Right kidney (tissue), 9 donors: ENCODE measurements around the gene ARHGEF4.
A peak's percentile ranks its signal among the peaks of the same experiment; 100 is the strongest.

ENCODE experiments used
- DNase-seq: peaks from one replicate; pipeline ENCODE4 v3.0.0-alpha.2; 2016
- long read RNA-seq, 8 donors: transcript quantifications; one replicate each; lab custom pipeline, GENCODE V29; 2026

The ARHGEF4 gene, protein sequence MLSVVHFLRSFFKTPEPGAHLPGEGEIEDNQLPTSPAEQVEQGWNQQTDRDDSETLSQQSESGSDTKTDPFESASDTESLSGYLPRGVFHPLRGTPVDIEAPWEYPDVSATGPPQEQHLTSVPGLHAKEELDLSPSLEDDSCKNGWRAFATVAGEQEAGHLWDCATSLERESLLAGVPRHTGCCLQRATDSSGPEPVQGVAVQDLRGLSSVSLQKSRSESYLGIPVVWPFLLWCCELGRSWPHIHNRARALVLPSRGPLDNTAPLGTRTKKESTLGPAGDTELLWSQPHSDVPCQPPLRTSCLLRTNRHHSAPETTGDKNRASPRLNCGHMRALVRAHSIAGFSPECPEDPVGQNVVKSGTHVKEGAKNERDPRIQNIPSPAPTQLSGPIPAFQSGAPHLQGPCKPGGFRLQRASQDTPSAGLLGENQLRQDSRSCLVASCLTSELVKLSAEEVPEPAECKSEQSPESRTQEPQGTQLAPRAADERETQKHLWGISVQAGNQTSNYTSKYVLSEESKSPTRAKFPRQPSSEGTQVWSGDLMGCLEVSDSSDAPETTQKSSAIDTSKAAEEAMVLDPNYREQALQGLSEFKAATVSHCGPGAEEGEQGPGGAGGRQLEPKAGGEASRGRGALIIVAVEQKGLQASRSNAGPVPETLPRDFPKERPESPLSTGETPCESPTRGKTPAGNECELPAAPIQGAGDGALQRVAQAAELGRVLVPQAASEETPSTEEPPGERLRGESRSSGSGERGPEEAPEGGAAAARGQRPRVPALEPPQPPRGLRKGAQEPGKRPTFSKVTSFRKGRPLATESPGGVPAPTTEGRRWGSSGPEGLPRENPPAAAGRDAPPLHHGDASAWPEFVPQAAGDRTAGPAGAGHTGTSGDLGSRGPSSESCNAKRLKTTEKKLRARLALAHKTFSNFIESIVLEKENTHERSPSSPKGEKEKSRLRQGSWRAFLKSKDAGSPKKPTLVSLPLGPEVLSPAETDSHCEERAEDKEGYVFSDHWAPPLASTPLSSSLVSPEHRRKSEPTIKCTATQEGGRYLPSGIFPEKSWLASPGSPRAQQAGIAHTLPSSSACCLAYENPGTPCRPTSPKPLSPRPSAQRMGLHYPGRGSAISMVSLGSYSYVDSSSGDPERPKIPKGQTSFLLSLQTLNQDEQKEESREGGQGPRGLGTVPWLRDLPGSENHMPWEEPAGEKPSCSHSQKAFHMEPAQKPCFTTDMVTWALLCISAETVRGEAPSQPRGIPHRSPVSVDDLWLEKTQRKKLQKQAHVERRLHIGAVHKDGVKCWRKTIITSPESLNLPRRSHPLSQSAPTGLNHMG (N-terminal part only)
- long read RNA-seq, donor 1, partial matches to known transcripts: 0 of 1 reads
- long read RNA-seq, donor 1, other reads (novel, unspliced or antisense): 0 of 1 reads
- long read RNA-seq, donor 2: 0 reads
- long read RNA-seq, donor 3: 0 reads
- long read RNA-seq, donor 4: 0 reads
- long read RNA-seq, donor 5: 0 reads
- long read RNA-seq, donor 6, partial matches to known transcripts: 0 of 2 reads
- long read RNA-seq, donor 6, other reads (novel, unspliced or antisense): 0 of 2 reads
- long read RNA-seq, donor 7, partial matches to known transcripts: 58 of 104 reads
- long read RNA-seq, donor 7, other reads (novel, unspliced or antisense): 43 of 104 reads
- long read RNA-seq, donor 8, partial matches to known transcripts: 0 of 1 reads
- long read RNA-seq, donor 8, other reads (novel, unspliced or antisense): 0 of 1 reads

DNA sequence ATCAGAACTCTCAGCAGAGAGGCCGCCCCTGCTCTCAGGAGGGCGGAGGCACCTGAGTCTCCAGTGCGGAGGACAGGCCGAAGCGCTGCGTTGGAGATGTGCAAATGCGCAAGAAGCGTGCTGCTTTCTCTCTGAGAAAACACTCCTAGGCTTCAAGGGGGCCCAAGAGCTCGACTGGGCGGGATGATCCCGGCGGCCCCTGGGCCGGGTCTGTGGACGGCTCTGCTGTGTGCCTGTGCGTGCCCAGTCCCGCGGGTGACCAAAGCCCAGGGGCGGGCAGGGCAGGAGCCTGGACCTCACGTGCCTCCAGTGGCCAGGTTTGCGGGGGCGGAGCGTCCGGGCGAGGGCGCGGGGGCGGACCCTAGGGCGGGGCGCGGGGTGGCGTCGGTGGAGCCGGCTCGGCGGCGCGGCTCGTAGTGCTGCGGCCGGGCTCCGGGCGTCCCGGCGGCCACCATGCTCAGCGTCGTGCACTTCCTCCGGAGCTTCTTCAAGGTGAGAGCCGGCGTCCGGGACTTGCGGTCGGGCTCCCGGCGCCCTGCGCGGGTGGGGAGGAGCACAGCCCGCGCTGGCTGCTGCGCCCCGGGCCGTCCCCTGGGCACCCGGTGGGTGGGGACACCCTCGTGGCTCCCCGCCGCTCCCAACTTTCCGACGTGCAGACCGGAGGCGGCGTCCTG, at the start of gene ARHGEF4:
Gene ARHGEF4 (plus strand): TSS at position 414 of the 674 bp plus-strand sequence. CDS start 40 bp downstream, at position 454.
- peak; percentile 60 for DNase-seq

DNA sequence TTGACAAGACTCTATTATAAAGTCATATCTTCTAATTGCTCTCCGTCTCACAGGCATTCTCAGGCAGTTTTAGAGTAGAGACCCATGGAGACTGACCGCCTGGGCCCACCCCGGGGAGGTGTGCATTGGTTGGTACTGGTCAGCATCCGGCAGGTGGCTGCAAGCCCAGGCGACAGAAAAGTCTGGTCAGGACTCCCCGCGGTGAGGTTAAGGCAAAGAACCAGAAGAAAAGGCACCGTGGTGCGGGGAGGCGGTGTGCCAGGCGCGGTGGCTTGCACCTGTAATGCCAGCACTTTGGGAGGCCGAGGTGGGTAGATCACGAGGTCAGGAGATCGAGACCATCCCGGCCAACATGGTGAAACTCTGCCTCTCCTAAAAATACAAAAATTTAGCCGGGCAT, 48.9 kb upstream of the ARHGEF4 start:
- DNase-seq: no peak

DNA sequence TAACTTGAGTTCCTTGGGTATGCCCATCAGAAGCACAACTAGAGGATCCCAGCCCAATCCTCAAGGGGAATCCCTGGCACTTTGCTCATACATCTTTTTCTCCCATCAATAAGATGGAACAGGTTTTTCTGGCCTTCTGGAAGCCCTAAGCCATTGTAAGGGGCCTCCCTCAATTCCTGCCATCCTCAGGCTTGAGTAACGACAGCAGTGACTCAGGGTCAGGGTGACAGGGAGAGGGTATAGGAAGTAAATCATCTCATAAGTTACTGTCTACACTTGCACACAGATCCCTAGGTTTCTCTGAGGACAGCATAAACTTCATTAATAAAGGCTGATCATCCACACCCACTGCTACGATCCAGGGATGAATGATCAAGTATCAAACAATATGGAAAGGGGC, 46.4 kb upstream of the ARHGEF4 start:
- DNase-seq: no peak

DNA sequence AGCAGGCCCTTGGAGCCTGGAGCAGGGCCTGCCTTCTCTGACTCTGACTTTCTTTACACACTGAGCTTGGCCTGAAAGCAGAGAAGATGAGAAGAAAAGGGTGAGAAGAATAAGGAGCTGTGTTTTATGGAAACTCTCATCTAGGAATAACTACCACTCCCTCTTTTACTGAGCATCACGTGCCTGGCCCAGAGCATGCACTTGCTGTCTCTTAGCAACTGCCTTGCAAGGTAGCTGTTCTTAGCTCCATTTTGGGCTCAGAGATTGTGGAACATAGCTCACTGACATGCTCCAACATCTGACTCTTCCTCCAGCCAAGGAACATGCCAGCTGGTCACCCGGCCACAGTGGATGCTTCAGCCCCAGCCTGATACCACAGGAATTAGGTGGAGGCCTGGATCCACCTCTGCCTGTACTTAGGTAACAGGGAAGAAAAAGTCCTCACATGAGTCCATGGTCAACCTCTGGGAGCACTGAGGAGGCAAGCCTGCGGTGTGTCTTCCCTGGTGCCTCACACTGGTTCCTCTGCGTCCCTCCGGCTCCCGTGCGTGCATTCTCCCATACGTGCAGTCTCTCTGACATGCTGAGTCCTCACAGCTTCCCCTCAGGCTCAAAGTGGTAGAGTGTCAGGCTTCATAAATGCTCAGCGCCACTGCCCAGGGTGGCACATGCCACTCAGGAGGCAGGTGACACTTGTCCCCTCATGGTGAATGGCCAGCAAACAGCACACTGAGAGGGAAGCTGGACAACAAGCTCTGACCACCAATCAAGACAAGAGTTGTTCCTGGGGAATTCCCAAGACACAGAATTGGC, 45.7 kb upstream of the ARHGEF4 start:
- no peak for DNase-seq

DNA sequence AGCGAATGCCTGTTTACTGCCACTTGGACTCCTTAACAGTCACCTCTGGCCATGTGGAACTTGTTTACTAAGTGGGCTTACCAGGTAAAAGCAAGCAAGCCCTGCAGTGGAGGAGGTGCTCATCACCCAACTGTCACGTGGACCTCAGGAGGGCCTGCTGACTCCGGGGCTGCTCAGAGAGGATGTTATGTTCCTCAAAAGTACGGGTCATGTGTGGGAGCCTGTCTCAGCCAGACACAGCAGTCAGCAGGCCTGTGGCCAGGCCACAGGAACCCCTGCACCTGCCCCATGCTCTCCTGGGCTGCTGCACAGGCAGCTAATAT, 45.1 kb upstream of the ARHGEF4 start:
- no peak for DNase-seq

DNA sequence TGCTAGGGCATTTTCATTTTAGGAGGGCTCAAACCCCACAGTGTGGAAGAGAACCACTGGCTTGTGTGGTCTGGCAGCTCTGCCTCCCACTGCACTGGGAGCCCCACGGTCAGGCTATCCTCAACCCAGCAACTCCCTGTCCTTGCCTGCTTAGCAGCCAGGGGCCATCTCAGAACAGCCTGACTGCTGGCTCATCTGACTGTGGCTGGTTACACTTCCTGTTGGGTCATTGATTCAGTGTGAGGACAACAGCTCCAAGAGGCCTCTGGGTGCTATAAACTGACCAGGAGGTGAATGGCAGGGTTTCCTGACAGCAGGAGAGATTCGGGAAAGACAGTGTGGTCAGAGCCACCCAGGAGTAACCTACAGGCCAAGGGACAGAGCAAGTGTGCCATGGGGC, 41.3 kb upstream of the ARHGEF4 start:
- DNase-seq: no peak

DNA sequence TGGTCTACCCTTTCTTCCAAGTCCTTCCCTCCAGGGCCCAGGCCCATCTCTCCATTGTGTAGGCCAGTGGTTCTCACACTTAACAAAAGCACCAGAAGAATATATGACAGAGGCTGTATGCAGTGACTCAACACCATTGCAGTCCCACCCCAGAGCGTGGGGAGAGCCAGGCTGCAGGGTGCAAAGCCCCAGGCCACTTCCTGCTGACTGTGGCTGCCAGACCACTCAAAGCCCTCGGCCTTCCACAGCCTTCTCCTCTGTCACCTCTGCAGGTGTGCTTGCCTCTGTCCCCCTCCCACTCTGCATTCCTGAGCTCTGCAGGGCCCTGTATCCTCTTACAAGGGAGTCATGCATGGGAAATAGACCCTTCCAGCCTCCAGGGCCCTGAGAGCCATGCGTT, 40.4 kb upstream of the ARHGEF4 start:
- DNase-seq: peak; percentile 45

DNA sequence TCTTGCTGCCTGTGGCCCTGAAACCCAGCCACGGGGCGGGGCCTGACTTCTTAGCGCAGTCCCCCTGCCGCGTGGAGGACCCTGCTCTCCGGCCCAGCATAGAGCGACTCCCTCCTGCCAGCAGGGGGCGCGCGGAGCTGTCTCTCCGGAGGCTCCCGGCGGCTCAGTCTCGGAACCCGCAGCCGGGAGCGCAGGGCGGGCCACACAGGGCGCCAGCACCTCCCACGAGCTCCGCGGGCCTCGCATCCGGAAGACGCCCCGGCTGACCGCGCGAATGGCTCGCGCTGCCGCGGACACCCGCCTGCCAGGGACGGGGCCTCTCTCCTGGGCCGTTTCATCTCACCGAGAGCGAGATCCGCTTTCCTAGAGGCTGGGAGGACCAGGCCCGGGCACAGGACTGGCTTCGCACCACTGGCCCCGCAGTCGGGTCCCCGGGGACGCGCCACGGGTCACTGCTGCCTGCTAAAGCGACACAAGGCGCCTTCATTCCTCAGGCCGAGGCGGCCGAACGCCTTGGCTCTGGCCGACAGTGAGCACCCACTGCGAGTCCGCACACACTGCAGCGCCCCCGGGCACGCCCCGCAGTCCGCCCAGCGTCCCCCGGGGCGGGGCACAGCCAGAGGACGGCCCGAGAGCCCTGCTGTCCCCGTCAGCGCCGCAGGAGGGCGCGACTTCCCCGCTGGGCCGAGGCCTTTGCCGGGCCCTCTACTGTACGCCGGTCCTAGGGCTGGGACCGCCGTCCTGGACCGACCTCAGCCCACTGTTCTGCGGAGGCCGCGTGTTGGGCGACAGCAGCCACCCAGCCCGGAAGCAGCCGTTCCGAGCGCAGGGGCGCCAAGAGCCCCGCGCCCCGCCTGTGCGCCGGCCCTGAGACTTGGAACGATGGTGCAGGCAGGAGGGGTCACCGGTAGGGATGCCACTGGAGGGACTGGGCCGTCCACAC, 39.0 kb upstream of the ARHGEF4 start:
- peak; percentile 99 for DNase-seq

DNA sequence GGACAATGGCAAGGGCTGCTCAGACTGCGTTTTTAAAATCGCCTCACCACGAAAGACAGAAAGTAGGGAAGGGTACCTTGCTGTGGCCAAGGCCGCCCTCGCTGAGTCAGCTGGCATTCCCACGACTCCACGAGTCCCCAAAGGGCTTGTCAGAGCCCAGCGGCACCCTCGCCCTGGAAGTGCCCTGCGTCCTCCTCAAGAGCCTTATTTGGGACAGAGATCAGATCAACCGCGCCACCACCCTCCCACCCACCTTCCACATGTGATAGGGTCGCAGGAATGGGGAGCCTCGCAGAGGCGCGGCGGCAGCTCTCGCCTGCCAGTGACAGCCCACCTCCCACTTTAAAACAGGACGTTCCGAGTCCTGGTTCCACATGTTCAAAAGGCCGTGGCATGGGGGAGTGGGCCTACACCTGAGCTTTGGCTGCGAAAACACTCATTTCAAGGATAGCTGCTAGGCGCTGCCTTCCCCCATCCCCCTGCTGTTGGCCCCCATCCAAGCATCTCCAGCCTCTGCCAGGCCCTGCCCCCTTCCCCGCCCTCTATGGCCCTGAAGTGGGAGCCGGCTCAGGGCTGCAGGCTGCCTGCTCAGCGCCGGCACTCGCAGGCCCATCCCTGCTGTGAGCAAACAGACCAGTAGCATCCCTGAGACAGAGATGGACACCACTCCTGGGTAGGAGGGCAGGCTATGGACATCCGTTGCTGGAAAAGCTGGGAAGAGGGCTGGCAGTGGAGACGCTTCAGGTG, 38.1 kb upstream of the ARHGEF4 start:
- no peak for DNase-seq

DNA sequence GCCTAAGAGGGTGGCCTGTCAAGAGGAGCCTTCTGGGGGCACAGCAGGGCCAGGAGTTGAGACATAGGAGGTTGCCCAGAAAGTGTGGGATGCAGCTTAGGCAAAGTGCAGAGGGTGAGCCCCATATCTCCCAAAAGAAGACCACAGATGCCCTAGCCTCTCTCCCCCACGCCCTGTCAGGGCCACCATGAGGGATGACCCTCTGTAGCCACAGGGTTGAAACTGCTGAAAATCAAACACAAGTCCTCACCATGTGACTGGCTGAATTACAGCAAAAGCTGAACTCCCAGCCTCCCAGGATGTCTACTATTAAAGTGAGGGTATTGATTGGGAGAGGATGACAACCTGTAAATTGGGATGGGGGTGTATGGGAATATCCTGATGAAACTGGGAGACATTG, 37.4 kb upstream of the ARHGEF4 start:
- DNase-seq: no peak

DNA sequence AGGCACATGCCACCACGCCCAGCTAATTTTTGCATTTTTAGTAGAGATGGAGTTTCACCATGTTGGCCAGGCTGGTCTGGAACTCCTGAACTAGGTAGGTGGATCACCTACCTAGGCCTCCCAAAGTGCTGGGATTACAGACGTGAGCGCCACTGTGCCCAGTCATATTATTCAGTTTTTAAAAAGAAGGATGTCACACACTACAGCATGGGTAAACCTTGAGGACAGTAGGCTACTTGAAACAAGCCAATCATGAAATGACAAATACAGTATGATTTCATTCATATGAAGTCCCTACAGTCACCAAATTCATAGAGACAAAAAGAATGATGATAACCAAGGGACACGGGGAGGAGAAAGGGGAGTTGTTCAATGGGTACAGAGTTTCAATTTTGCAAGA, 31.1 kb upstream of the ARHGEF4 start:
- DNase-seq: no peak

DNA sequence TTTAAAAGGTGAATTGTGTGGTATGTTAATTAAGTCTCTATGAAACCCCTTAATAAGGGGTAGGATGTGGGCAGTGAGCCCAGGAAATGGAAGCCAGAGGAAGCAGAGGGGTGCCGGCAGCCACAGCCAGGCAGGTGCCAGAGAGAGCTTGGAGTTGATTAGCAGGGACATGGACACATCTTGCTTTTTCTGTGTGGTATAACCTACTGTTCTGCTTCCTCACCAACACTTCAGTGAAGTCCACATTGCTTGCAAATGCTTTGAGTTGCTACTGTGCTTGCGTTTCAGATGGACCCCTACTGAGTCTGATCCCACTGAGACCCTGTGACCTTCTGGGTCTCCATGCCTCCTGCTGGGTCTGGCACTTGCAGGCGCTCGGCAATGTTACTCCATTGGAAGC, 30.3 kb upstream of the ARHGEF4 start:
- DNase-seq: no peak

DNA sequence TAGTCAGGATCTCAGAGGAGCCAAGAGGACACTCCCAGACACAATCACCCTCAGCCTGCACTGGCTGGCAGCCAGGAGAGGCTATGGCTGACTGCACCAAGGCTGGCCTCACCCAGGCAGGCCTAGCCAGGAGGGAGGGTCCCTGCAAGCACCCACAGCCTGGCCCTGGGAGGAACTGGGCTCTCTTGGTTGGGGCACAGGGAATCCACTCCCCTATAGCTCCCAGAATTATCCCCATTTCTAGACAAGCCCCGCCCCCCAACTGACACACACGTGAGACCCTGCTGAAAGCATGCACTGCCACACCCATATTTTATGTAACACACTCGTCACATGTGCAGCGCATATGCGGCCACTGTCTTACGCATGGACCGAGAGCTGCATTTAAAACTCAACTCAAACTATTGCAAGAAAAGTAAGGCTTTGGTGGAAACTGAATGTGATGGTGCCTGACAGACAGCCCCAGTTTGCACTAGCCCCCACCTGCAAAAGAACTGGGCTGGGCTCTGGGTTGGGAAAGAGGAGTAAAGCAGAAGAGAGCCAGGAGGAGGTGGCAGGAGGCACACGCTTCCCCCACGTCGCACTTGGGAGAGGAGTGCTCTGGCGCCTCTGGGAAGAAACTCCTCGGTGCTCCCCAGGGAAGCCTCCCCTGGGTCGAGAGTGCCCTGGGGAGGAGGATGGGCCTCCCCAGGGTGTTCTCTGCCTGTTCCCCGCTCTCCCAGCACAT, 28.9 kb upstream of the ARHGEF4 start:
- no peak for DNase-seq

DNA sequence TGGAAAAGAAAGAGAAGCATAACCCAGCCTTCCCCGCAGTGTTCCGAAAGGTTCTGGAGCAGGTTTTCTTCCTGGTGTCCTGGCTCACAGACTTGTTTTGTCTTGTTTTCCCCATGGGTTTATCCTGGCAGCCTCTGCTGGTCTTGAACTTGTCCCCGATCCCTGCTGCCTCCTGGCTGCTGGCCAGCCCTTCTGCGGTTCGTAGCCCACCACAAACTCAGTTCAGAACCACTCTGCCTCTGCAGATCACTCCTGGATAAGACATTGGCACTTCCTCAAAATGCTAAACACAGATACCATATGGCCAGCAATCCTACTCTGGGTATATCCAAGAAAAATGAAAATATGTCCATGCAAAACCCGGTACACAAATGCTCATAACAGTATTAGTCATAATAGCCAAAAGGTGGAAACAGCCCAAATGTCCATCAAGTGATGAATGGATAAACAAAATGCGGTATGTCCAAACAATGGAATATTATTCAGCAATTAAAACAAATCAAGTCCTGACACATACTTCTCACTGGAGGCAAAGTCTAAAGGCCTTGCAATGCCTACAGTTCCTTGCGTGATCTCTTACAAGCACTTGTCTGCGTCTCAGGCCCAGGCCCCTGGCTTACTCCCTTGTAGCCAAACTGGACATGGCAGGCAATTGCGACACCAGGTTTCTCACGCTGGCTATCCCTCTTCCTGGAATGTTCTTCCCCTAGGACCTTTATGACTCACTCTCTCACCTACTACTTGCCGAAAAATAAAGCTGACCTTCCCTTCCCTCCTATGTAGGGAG, 28.0 kb upstream of the ARHGEF4 start:
- DNase-seq: no peak

DNA sequence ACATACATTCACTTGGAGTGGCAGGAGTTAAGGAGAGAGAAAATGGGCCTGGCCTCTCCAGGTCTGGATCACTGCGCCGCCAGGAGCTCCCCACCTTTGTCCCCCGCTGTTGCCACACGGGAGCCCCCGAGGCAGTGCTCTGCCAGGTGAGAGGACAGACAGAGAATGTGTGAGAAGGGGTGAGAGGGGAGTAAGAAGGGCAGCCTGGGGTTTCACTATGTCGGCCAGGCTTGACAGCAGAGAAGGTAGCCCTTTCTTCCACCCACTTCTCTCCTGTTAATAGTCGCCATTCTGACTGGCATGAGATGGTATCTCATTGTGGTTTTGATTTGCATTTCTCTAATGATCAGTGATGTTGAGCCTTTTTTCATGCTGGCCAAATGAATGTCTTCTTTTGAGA, 26.2 kb upstream of the ARHGEF4 start:
- no peak for DNase-seq

DNA sequence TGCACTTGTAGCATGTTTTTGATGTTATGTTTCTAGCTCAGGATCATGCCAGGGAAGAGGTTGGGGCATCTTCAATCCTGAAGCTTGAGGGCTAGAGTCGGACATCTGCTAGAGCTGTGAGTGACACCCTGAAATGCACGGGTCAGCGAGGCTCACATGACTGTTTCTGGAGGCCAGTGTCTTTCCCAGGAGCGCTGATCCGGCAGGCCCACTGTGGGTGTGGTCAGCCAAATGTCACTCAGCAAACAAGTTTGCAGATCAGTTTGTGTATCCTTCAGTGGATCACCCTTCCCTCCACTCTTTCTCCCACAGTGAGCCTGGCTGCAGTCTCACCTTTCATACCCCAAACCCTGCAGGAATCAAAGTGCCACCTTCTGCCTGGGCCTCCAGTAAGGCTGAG, 23.0 kb upstream of the ARHGEF4 start:
- no peak for DNase-seq
